HepG2 (cell line): Measurements from ENCODE around the gene ADAMTS13. TPM values are rescaled to one million over a fixed set of nuclear protein-coding genes. Genes with fewer than 3 reads are reported as not detected.

Experiments used
- BHLHE40 ChIP-seq: IDR thresholded peaks from 2 replicates; pipeline ENCODE4 v1.6.1; 2011; ENCODE audit warnings: low read length, improper control_type of control experiment
- DNMT1 ChIP-seq: sonication (generic); formaldehyde crosslinking; IDR thresholded peaks from 2 replicates; pipeline ENCODE4 v1.5.1; 2020; ENCODE audit warnings: mild to moderate bottlenecking, missing genetic modification reagents
- HNRNPK ChIP-seq: fragments of 200-400 bp; formaldehyde crosslinking; IDR thresholded peaks from 2 replicates; pipeline ENCODE4 v1.6.1; 2018; ENCODE audit warnings: low read length, low read depth, moderate library complexity, mild to moderate bottlenecking; ENCODE audit not compliant: poor library complexity, severe bottlenecking
- MXI1 ChIP-seq: IDR thresholded peaks from 3 replicates; pipeline ENCODE4 v1.6.1; 2012; ENCODE audit warnings: low read depth, low read length, inconsistent platforms, borderline replicate concordance
- PHF5A ChIP-seq: IDR thresholded peaks from one replicate; pipeline ENCODE4 v1.6.1; 2018; ENCODE audit warnings: low read depth, missing genetic modification reagents; ENCODE audit not compliant: unreplicated experiment
- PITX1 ChIP-seq: sonication (generic); formaldehyde crosslinking; IDR thresholded peaks from 2 replicates; pipeline ENCODE4 v1.5.1; 2020; ENCODE audit warnings: mild to moderate bottlenecking, missing genetic modification reagents
- POLR2A ChIP-seq, 2 experiments: IDR thresholded peaks; 2 replicates each; pipeline ENCODE4 v1.6.1; 2011; ENCODE audit warnings: low read depth in 2 of 2, low read length in 2 of 2, mild to moderate bottlenecking in 1 of 2, moderate library complexity in 1 of 2; ENCODE audit not compliant: insufficient read depth in 1 of 2
- SP1 ChIP-seq, 2 experiments: fragments of 450-650 bp in 1 of 2; sonication (generic) in 1 of 2; formaldehyde crosslinking in 1 of 2; IDR thresholded peaks; 2 replicates each; pipeline versions ENCODE4 v1.4.0 to v1.6.1; 2016 to 2020; ENCODE audit warnings: missing genetic modification reagents in 1 of 2
- TBP ChIP-seq: sonication (generic); formaldehyde crosslinking; IDR thresholded peaks from 2 replicates; pipeline ENCODE4 v1.5.0; 2020; ENCODE audit warnings: missing genetic modification reagents
- XBP1 ChIP-seq: sonication (generic); formaldehyde crosslinking; IDR thresholded peaks from 2 replicates; pipeline ENCODE4 v1.5.0; 2020; ENCODE audit warnings: missing genetic modification reagents
- YEATS4 ChIP-seq: sonication (generic); formaldehyde crosslinking; IDR thresholded peaks from 2 replicates; pipeline ENCODE4 v1.4.0; 2020; ENCODE audit warnings: missing genetic modification reagents, borderline replicate concordance
- ZKSCAN8 ChIP-seq: IDR thresholded peaks from 2 replicates; pipeline ENCODE4 v1.6.1; 2016; ENCODE audit warnings: borderline replicate concordance, missing genetic modification reagents, missing compliant biosample characterization
- ZNF777 ChIP-seq: sonication (generic); formaldehyde crosslinking; IDR thresholded peaks from 2 replicates; pipeline ENCODE4 v1.4.0; 2020; ENCODE audit warnings: missing genetic modification reagents
- ZNF781 ChIP-seq: sonication (generic); formaldehyde crosslinking; IDR thresholded peaks from 2 replicates; pipeline ENCODE4 v1.5.1; 2020; ENCODE audit warnings: borderline replicate concordance, mild to moderate bottlenecking, missing genetic modification reagents; ENCODE audit errors: not compliant biosample characterization
- ZNF782 ChIP-seq: sonication (generic); formaldehyde crosslinking; IDR thresholded peaks from 2 replicates; pipeline ENCODE4 v1.4.0; 2020; ENCODE audit warnings: missing genetic modification reagents, mild to moderate bottlenecking, borderline replicate concordance
- ZNF839 ChIP-seq: sonication (generic); formaldehyde crosslinking; IDR thresholded peaks from 2 replicates; pipeline ENCODE4 v1.4.0; 2020; ENCODE audit warnings: missing genetic modification reagents, mild to moderate bottlenecking, borderline replicate concordance
- ZSCAN31 ChIP-seq: sonication (generic); formaldehyde crosslinking; IDR thresholded peaks from 2 replicates; pipeline ENCODE4 v1.5.0; 2020; ENCODE audit warnings: low read depth, mild to moderate bottlenecking, missing genetic modification reagents
- polyA plus RNA-seq, 8 experiments: library from polyadenylated mRNA; depleted of rRNA in 3 of 8; stranded (reverse) in 7 of 8; unstranded in 1 of 8; fragments of >200 nt; fragmentation: Illumina TruSeq in 4 of 8; extraction: Trizol in 4 of 8; gene quantifications; 2 replicates each; pipeline versions ENCODE4 v1.2.1 to v1.2.3, GENCODE V29; 2011 to 2016; ENCODE audit warnings: low read depth in 4 of 8, missing spikeins in 1 of 8, mixed read lengths in 1 of 8; ENCODE audit not compliant: insufficient read depth in 1 of 8
- total RNA-seq, 5 experiments: library from RNA; depleted of rRNA; stranded (reverse); fragments of >200 nt; fragmentation: Illumina TruSeq; extraction: Trizol; gene quantifications; 2 replicates each; pipeline ENCODE4 v1.2.3, GENCODE V29; 2016; ENCODE audit warnings: low read depth in 1 of 5
- TF ChIP-seq, protein P1 (sequence below): sonication (generic); formaldehyde crosslinking; IDR thresholded peaks from 2 replicates; pipeline ENCODE4 v1.4.0; 2020; ENCODE audit warnings: missing genetic modification reagents
- TF ChIP-seq, protein P2 (sequence below): sonication (generic); formaldehyde crosslinking; IDR thresholded peaks from 2 replicates; pipeline ENCODE4 v1.4.0; 2020; ENCODE audit warnings: low read depth, missing genetic modification reagents

ADAMTS13 gene
- total and polyA plus RNA-seq, 2 of the 13 experiments (the other 11 are each of a cell fraction or from before 2014, with no cell fraction given), result 0.91 to 4.5 TPM

DNA sequence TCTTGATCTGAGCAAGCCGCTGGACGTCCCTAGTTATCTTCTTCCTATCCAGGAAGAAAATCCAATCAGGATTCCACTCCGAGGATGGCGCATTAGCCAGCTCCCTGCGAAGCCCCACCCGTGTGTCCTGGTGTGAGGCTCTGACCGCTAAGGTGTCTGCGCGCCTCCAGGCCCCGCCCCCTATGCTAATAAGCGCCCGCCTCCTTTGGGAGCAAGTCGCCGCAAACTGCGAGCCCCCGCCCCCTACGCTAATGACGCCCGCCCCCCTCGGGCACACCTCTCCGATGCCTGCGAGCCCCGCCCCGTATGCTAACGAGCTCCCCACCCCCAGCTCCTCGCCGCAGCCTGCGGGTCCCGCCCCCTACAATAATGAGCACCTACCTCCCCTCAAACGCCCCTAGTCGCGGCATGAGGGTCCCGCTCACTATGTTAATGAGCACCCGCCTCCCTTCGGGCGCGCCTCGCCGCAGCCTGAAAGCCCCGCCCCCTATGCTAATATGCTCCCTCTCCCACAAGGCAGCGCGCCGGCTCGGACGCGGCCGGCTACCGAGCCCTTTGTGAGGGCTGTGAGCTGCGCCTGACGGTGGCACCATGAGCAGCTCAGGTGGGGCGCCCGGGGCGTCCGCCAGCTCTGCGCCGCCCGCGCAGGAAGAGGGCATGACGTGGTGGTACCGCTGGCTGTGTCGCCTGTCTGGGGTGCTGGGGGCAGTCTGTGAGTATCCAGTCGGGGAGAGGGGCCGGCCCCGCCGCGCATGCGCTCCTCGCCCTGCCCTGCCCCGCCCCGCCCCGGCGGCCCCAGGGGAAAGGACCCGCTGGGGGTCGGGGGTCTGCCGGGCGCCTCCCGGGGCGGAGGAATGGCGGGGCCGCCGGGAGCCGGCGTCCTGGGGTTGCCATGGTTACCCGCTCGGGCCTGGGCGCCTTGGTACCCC, 37.6 kb downstream of the ADAMTS13 start, which contains the start of gene CACFD1 (continued):
- peak in 1 of 2 experiments; percentile 60; a peak in 1 of 4 replicates for TF ChIP-seq POLR2A (IDR thresholded peaks at IDR 0.05; ENCODE audit: insufficient read depth in 1 of 2, low read depth in 2 of 2, low read length in 2 of 2)
- TF ChIP-seq, protein P1, sequence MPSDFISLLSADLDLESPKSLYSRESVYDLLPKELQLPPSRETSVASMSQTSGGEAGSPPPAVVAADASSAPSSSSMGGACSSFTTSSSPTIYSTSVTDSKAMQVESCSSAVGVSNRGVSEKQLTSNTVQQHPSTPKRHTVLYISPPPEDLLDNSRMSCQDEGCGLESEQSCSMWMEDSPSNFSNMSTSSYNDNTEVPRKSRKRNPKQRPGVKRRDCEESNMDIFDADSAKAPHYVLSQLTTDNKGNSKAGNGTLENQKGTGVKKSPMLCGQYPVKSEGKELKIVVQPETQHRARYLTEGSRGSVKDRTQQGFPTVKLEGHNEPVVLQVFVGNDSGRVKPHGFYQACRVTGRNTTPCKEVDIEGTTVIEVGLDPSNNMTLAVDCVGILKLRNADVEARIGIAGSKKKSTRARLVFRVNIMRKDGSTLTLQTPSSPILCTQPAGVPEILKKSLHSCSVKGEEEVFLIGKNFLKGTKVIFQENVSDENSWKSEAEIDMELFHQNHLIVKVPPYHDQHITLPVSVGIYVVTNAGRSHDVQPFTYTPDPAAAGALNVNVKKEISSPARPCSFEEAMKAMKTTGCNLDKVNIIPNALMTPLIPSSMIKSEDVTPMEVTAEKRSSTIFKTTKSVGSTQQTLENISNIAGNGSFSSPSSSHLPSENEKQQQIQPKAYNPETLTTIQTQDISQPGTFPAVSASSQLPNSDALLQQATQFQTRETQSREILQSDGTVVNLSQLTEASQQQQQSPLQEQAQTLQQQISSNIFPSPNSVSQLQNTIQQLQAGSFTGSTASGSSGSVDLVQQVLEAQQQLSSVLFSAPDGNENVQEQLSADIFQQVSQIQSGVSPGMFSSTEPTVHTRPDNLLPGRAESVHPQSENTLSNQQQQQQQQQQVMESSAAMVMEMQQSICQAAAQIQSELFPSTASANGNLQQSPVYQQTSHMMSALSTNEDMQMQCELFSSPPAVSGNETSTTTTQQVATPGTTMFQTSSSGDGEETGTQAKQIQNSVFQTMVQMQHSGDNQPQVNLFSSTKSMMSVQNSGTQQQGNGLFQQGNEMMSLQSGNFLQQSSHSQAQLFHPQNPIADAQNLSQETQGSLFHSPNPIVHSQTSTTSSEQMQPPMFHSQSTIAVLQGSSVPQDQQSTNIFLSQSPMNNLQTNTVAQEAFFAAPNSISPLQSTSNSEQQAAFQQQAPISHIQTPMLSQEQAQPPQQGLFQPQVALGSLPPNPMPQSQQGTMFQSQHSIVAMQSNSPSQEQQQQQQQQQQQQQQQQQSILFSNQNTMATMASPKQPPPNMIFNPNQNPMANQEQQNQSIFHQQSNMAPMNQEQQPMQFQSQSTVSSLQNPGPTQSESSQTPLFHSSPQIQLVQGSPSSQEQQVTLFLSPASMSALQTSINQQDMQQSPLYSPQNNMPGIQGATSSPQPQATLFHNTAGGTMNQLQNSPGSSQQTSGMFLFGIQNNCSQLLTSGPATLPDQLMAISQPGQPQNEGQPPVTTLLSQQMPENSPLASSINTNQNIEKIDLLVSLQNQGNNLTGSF, result no peak
- no peak for TF ChIP-seq DNMT1
- no peak for TF ChIP-seq ZSCAN31 (CRISPR knock-in tag)
- peak; percentile 20; the same call in 1 of the 2 replicates for TF ChIP-seq YEATS4 (CRISPR knock-in tag)
- TF ChIP-seq XBP1 (CRISPR knock-in tag), result no peak
- TF ChIP-seq TBP, result 0 out of 2 replicates have a peak, but pooled peaks have one; percentile 23
- no peak for TF ChIP-seq BHLHE40
- TF ChIP-seq ZNF777 (CRISPR knock-in tag), result peak; percentile 95
- TF ChIP-seq ZNF782 (CRISPR knock-in tag), result no peak
- TF ChIP-seq PITX1 (CRISPR knock-in tag), result no peak
- TF ChIP-seq, protein P2, sequence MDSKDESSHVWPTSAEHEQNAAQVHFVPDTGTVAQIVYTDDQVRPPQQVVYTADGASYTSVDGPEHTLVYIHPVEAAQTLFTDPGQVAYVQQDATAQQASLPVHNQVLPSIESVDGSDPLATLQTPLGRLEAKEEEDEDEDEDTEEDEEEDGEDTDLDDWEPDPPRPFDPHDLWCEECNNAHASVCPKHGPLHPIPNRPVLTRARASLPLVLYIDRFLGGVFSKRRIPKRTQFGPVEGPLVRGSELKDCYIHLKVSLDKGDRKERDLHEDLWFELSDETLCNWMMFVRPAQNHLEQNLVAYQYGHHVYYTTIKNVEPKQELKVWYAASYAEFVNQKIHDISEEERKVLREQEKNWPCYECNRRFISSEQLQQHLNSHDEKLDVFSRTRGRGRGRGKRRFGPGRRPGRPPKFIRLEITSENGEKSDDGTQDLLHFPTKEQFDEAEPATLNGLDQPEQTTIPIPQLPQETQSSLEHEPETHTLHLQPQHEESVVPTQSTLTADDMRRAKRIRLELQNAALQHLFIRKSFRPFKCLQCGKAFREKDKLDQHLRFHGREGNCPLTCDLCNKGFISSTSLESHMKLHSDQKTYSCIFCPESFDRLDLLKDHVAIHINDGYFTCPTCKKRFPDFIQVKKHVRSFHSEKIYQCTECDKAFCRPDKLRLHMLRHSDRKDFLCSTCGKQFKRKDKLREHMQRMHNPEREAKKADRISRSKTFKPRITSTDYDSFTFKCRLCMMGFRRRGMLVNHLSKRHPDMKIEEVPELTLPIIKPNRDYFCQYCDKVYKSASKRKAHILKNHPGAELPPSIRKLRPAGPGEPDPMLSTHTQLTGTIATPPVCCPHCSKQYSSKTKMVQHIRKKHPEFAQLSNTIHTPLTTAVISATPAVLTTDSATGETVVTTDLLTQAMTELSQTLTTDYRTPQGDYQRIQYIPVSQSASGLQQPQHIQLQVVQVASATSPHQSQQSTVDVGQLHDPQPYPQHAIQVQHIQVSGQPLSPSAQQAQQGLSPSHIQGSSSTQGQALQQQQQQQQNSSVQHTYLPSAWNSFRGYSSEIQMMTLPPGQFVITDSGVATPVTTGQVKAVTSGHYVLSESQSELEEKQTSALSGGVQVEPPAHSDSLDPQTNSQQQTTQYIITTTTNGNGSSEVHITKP (CRISPR knock-in tag), result 0 out of 2 replicates have a peak, but pooled peaks have one; percentile 7
- no peak for TF ChIP-seq ZNF839 (CRISPR knock-in tag)
- peak; percentile 4; the same call in 1 of the 2 replicates for TF ChIP-seq ZKSCAN8 (CRISPR knock-in tag)
- TF ChIP-seq SP1 (IDR thresholded peaks at IDR 0.05), result no peak
- TF ChIP-seq SP1 (CRISPR knock-in tag; IDR thresholded peaks at IDR 0.05), result peak; percentile 72
- peak; percentile 43; the same call in 1 of the 3 replicates for TF ChIP-seq MXI1
- no peak for TF ChIP-seq ZNF781 (CRISPR knock-in tag)
- no peak for TF ChIP-seq PHF5A
- TF ChIP-seq HNRNPK, result peak; percentile 37
